HL-60 (cell line): ENCODE results near the gene PGM1.

ENCODE experiments used
- DNase-seq, 2 experiments: peaks; one replicate each; pipeline ENCODE4 v3.0.0-alpha.2; 2010 to 2020; ENCODE audit warnings: low read depth in 1 of 2, low spot score in 1 of 2
- H3K27ac ChIP-seq: fragments of 250-450 bp; sonication (Bioruptor Pico); replicated peaks from 2 replicates; pipeline ENCODE4 v1.5.1; 2020; ENCODE audit warnings: mild to moderate bottlenecking, moderate library complexity
- H3K27me3 ChIP-seq: fragments of 250-450 bp; sonication (Bioruptor Pico); 2 replicates; pipeline ENCODE4 v1.5.1; 2021; ENCODE audit warnings: mild to moderate bottlenecking, moderate library complexity; ENCODE audit not compliant: insufficient read depth, poor library complexity, severe bottlenecking
- H3K4me3 ChIP-seq: replicated peaks from 2 replicates; pipeline ENCODE4 v1.5.1; 2011; ENCODE audit warnings: mild to moderate bottlenecking, control low read depth, low read length; ENCODE audit not compliant: insufficient read depth
- CTCF ChIP-seq: IDR thresholded peaks from one replicate; pipeline ENCODE4 v1.5.1; 2011; ENCODE audit warnings: low read length, control low read depth, inconsistent platforms; ENCODE audit not compliant: insufficient read depth
- GABPA ChIP-seq: IDR thresholded peaks from 2 replicates; pipeline ENCODE4 v1.6.1; 2012; ENCODE audit warnings: low read depth
- POLR2AphosphoS5 ChIP-seq: IDR thresholded peaks from 2 replicates; pipeline ENCODE4 v1.6.1; 2012; ENCODE audit warnings: low read depth
- REST ChIP-seq: IDR thresholded peaks from 2 replicates; pipeline ENCODE4 v1.6.1; 2012; ENCODE audit warnings: low read depth; ENCODE audit not compliant: insufficient replicate concordance
- SPI1 ChIP-seq: IDR thresholded peaks from 2 replicates; pipeline ENCODE4 v1.6.1; 2012; ENCODE audit warnings: low read depth, mild to moderate bottlenecking, borderline replicate concordance

PGM1 gene

GRCh38 chr1:63615768-63616420 is 22.7 kb downstream of the PGM1 start:
- no peak overlapping the region for H3K4me3 ChIP-seq
- DNase-seq: peak; percentile 26 to 70

GRCh38 chr1:63617450-63617849 is 24.2 kb downstream of the PGM1 start:
- TF ChIP-seq CTCF: no peak
- TF ChIP-seq REST: no peak
- TF ChIP-seq SPI1: no peak
- no peak for TF ChIP-seq GABPA
- no peak for TF ChIP-seq POLR2AphosphoS5
- Histone ChIP-seq H3K27me3 (no peaks in the 10 kb centered on the region), H3K4me3 (no peak overlapping the region), H3K27ac (no peak overlapping the region)
- DNase-seq: no peak

More at GRCh38 chr1:63615768-63616420, 22.7 kb downstream of the PGM1 start:
- no peak for TF ChIP-seq REST
- peak; percentile 52 for TF ChIP-seq CTCF
- H3K27ac ChIP-seq: no peak overlapping the region
- H3K27me3 ChIP-seq: no peaks in the 10 kb centered on the region

- H3K4me3 ChIP-seq: no peak overlapping the region
- no peaks in the 10 kb centered on the region for H3K27me3 ChIP-seq
- H3K27ac ChIP-seq: no peak overlapping the region
- TF ChIP-seq SPI1 (no peak), CTCF (no peak), POLR2AphosphoS5 (no peak), REST (no peak), GABPA (no peak)
- DNase-seq: no peak
Observed at GRCh38 chr1:63618011-63618410, 24.8 kb downstream of the PGM1 start.
